Calu3 (cell line): ENCODE data around the gene ZNF705A. TPM values are rescaled to one million over a fixed set of nuclear protein-coding genes. Genes with fewer than 3 reads are reported as not detected.

Experiments
- BruUV-seq: library from RNA; stranded (reverse); fragments of 400-500 nt; replicated peaks from 2 replicates; lab custom pipeline; 2021; lab: Mats Ljungman, UMichigan
- CTCF ChIA-PET: fragments of 300-600 bp; sonication (Branson Sonifier 250); formaldehyde crosslinking; loops from one replicate; lab custom pipeline; 2022; ENCODE audit warnings: antibody characterized with exemption; lab: Charles Lee
- DNase-seq: peaks from one replicate; pipeline ENCODE4 v3.0.0; 2022
- H3K27ac Mint-ChIP-seq: one replicate; pipeline ENCODE4 v1.8.0; 2022; ENCODE audit warnings: mixed read lengths; ENCODE audit not compliant: unreplicated experiment
- H3K27me3 Mint-ChIP-seq: one replicate; pipeline ENCODE4 v1.8.0; 2022; ENCODE audit warnings: mixed read lengths; ENCODE audit not compliant: unreplicated experiment
- H3K36me3 Mint-ChIP-seq: one replicate; pipeline ENCODE4 v1.8.0; 2022; ENCODE audit warnings: mild to moderate bottlenecking, moderate library complexity, mixed read lengths; ENCODE audit not compliant: insufficient read depth, unreplicated experiment
- H3K4me1 Mint-ChIP-seq: one replicate; pipeline ENCODE4 v1.8.0; 2022; ENCODE audit warnings: mild to moderate bottlenecking, low read depth, mixed read lengths; ENCODE audit not compliant: unreplicated experiment
- H3K4me3 Mint-ChIP-seq: one replicate; pipeline ENCODE4 v1.8.0; 2022; ENCODE audit warnings: mild to moderate bottlenecking, low read depth, moderate library complexity, mixed read lengths; ENCODE audit not compliant: unreplicated experiment
- H3K9me3 Mint-ChIP-seq: one replicate; pipeline ENCODE4 v1.8.0; 2022; ENCODE audit warnings: low read depth, mixed read lengths; ENCODE audit not compliant: unreplicated experiment
- intact Hi-C: fragments of 100-400 bp; cut with micrococcal nuclease; formaldehyde crosslinking; loops from one replicate; pipeline ENCODE4 v1.10.0; 2022; ENCODE audit not compliant: unreplicated experiment
- total RNA-seq: library from RNA; stranded (reverse); gene quantifications from 2 replicates; pipeline ENCODE4 v1.2.3, GENCODE V29; 2022
- TF ChIP-seq, protein P1 (sequence below): fragments of 200-600 bp; IDR thresholded peaks from one replicate; pipeline ENCODE4 v1.8.0; 2022; ENCODE audit warnings: antibody characterized with exemption; ENCODE audit not compliant: unreplicated experiment

Gene ZNF705A
- total RNA-seq, 1 experiment from 2014 or later, result not detected

DNA sequence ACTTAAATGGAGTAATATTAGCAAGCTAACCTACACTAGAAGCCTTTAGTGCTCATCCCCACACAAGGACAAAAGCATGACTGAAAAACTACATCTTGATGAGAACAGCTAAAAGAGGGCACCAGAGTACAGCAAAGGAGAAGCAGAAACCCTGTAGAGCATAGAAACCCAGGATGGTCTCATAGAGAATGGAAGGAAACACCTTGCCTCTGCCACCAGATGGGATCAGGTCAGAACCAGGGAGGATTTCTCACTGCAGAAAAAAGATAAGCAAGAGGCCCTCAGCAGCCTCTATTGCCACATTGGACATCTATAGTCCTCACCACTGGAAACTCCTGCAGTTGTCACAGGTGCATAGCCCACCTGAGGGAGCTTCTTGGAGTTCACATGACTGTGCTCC is 13.6 kb upstream of the ZNF705A start:
- peaks cover 8% of the 10 kb centered on the region for H3K9me3 Mint-ChIP-seq
- CTCF ChIA-PET, result no interaction called here
- peaks cover 7% of the 10 kb centered on the region for H3K27me3 Mint-ChIP-seq

DNA sequence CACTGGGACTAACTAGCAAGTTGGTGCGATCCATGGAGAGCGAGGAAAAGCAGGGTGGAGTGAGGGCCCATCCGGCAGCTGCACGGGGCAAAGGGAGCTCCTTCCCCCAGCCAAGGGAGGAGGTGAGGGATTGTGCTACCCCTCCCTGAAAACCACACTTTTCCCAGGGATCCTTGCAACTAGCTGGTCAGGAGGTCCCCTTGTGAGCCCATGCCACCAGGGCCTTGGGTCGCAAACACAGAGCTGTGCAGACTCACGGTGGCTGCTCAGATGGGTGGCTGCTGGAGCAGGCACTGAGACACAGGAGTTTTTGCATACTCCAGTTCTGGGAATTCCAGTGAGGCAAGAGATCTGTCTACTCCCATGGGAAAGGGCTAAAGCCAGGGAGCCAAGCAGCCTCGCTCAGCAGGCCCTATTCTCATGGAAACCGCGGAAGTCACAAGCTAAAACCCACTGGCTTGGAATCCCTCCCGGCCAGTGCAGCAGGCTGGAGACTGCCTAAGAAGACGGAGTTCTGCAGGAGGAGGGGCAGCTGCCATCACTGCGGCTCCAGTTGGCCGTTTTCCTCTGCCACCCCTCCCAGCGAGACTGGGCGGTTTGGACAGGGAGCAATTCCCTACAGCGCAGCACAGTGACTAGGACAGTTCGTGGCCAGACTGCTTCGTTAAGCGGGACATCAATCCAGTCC is 10.9 kb upstream of the ZNF705A start:
- Mint-ChIP-seq H3K4me1 (no peaks in the 10 kb centered on the region), H3K4me3 (no peak overlapping the region), H3K36me3 (peaks cover 5% of the 10 kb centered on the region), H3K27ac (no peak overlapping the region), H3K9me3 (peaks cover 8% of the 10 kb centered on the region), H3K27me3 (peaks cover 7% of the 10 kb centered on the region)
- BruUV-seq, result no TSS peak
- no peak for DNase-seq
- TF ChIP-seq, protein P1, sequence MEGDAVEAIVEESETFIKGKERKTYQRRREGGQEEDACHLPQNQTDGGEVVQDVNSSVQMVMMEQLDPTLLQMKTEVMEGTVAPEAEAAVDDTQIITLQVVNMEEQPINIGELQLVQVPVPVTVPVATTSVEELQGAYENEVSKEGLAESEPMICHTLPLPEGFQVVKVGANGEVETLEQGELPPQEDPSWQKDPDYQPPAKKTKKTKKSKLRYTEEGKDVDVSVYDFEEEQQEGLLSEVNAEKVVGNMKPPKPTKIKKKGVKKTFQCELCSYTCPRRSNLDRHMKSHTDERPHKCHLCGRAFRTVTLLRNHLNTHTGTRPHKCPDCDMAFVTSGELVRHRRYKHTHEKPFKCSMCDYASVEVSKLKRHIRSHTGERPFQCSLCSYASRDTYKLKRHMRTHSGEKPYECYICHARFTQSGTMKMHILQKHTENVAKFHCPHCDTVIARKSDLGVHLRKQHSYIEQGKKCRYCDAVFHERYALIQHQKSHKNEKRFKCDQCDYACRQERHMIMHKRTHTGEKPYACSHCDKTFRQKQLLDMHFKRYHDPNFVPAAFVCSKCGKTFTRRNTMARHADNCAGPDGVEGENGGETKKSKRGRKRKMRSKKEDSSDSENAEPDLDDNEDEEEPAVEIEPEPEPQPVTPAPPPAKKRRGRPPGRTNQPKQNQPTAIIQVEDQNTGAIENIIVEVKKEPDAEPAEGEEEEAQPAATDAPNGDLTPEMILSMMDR, result no peak
- intact Hi-C loops, result no loop called here
- CTCF ChIA-PET, result no interaction called here

More for the DNA sequence above, 13.6 kb upstream of the ZNF705A start:
- TF ChIP-seq, protein P1, result no peak
- no peak overlapping the region for H3K4me3 Mint-ChIP-seq
- intact Hi-C loops, result no loop called here
- no peaks in the 10 kb centered on the region for H3K4me1 Mint-ChIP-seq
- DNase-seq, result no peak
- BruUV-seq, result no TSS peak
- peaks cover 5% of the 10 kb centered on the region for H3K36me3 Mint-ChIP-seq
- no peak overlapping the region for H3K27ac Mint-ChIP-seq

DNA sequence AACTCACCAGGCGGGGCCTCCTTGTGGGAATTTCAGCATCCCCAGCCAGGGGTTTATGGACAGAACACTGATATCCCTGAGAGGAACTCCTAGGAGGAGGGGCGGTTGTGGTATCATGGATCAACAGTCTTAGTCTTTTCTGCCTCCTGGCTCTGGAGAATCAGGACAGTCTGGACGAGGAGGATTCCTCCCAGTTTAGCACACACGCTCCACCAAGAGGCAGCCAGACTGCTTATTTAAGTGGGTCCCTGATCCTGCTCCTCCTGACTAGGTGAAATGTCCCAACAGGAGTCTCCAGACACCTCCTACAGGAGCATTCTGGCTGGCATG is 10.4 kb upstream of the ZNF705A start:
- Mint-ChIP-seq H3K27ac (no peak overlapping the region), H3K27me3 (peaks cover 7% of the 10 kb centered on the region), H3K9me3 (peaks cover 8% of the 10 kb centered on the region), H3K4me1 (no peaks in the 10 kb centered on the region), H3K36me3 (peaks cover 5% of the 10 kb centered on the region), H3K4me3 (no peak overlapping the region)
- BruUV-seq, result no TSS peak
- CTCF ChIA-PET, result interaction anchor here (0.7 kb wide), 1 partner anchor 38 kb away, joined by 4 read pairs; no protein-coding TSS in a partner anchor
- intact Hi-C loops, result no loop called here
- no peak for DNase-seq
- TF ChIP-seq, protein P1, result no peak

DNA sequence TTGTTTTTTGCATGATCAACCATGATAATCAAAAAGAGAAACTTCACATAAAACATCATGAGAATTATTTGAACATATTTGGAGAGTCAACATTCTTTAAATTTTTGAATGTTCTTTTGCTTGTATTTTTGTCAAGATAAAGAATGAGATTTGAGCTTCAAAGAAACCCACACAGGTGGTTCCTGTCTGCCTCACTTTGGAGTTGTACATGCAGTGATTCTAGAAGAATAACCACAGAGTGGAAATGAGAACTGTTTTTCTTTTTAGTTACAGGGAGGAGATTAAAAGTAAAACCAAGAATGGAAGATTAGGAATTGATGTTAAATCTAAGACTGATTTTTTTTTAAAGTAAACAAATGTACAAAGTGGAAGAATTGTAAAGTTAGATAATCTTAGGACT is 2.3 kb upstream of the ZNF705A start:
- H3K9me3 Mint-ChIP-seq, result peaks cover 3% of the 10 kb centered on the region

More for the DNA sequence above, 2.3 kb upstream of the ZNF705A start:
- no peak overlapping the region for H3K4me3 Mint-ChIP-seq
- no peak overlapping the region for H3K27ac Mint-ChIP-seq
- TF ChIP-seq, protein P1, result no peak
- no TSS peak for BruUV-seq
- H3K36me3 Mint-ChIP-seq, result peaks cover 12% of the 10 kb centered on the region
- CTCF ChIA-PET, result no interaction called here
- H3K4me1 Mint-ChIP-seq, result peaks cover 47% of the 10 kb centered on the region
- intact Hi-C loops, result no loop called here
- H3K27me3 Mint-ChIP-seq, result no peaks in the 10 kb centered on the region
- no peak for DNase-seq
